ENCODE results near the gene MSN. TPM values are rescaled to one million over a fixed set of nuclear protein-coding genes. Genes with fewer than 3 reads are reported as not detected.

MSN gene
- total RNA-seq, 3 donors from 2014 or later (not counting 1 experiment from before 2014, with no cell fraction given) = 866 to 1,028 (median 919) TPM

DNA sequence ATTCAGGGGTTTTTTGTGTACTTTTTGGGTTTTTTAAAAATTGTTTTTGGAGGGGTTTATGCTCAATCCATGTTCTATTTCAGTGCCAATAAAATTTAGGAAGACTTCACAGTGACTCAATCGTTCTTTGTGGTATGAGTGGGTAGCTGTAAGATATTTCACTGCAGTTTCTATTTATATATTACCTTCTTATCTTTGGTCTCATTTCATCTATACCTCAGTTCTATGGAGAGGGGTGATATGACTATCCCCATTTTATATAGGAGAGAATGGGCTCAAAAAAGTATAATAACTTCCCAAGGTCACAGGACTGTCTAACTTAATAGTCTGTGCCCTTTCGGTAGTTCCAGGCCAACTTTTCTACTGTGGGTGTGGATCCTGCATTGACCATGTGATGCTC is 74.4 kb downstream of the MSN start:
- peaks cover 49% of the 10 kb centered on the region for H3K36me3 Mint-ChIP-seq
- ATAC-seq = no peak
- peak overlapping the region; percentile 73 to 86 for H3K27ac Mint-ChIP-seq
- no peaks in the 10 kb centered on the region for H3K4me1 ChIP-seq (ENCODE audit: control insufficient read depth, insufficient read depth, low read length)
- no peaks in the 10 kb centered on the region for H3K9me3 Mint-ChIP-seq
- no peak overlapping the region for H3K27ac ChIP-seq (ENCODE audit: low read length)
- TF ChIP-seq, protein P1, sequence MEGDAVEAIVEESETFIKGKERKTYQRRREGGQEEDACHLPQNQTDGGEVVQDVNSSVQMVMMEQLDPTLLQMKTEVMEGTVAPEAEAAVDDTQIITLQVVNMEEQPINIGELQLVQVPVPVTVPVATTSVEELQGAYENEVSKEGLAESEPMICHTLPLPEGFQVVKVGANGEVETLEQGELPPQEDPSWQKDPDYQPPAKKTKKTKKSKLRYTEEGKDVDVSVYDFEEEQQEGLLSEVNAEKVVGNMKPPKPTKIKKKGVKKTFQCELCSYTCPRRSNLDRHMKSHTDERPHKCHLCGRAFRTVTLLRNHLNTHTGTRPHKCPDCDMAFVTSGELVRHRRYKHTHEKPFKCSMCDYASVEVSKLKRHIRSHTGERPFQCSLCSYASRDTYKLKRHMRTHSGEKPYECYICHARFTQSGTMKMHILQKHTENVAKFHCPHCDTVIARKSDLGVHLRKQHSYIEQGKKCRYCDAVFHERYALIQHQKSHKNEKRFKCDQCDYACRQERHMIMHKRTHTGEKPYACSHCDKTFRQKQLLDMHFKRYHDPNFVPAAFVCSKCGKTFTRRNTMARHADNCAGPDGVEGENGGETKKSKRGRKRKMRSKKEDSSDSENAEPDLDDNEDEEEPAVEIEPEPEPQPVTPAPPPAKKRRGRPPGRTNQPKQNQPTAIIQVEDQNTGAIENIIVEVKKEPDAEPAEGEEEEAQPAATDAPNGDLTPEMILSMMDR (IDR thresholded peaks at IDR 0.05) = no peak
- no peak overlapping the region for H3K4me3 ChIP-seq (ENCODE audit: low read length)
- no peak overlapping the region for H3K4me3 Mint-ChIP-seq
- peaks cover 58% of the 10 kb centered on the region for H3K36me3 ChIP-seq (ENCODE audit: control insufficient read depth, insufficient read depth, low read length)
- WGBS (ENCODE audit: insufficient coverage) = no CpG with 5 or more reads among the region's 2 CpGs
- H3K27me3 ChIP-seq (ENCODE audit: control insufficient read depth, insufficient read depth, low read length) = no peaks in the 10 kb centered on the region
- no peaks in the 10 kb centered on the region for H3K9me3 ChIP-seq (ENCODE audit: control insufficient read depth, insufficient read depth, low read length)
- no peaks in the 10 kb centered on the region for H3K27me3 Mint-ChIP-seq (ENCODE audit: low read depth in 2 of 2)
- DNase-seq = no peak
- H3K4me1 Mint-ChIP-seq = peaks cover 45 to 52% of the 10 kb centered on the region in 2 donors
- intact Hi-C loops (cut with micrococcal nuclease) = no loop called here

DNA sequence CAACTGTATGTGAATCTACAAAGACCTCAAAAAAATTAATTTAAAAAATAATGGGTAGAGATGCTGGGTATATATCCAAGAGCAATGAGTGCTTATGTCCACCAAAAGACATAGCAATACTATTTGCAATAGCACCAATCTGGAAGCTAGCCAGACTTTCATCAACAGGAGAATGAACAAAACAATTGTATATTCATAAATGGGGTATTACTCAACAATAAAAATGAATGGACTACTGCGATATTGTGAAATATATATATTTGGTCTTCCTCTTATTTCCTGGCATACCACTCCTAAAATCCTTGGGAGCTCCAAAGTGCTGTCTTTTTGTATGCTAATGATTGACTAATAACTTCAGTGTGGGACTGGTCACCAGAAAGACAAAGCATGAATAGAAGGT is 77.5 kb downstream of the MSN start:
- H3K4me3 ChIP-seq (ENCODE audit: low read length) = no peak overlapping the region
- H3K36me3 Mint-ChIP-seq = peaks cover 20% of the 10 kb centered on the region
- no peak for DNase-seq
- H3K27ac Mint-ChIP-seq = peak overlapping the region; percentile 21 to 84
- H3K4me1 ChIP-seq (ENCODE audit: control insufficient read depth, insufficient read depth, low read length) = no peaks in the 10 kb centered on the region
- no peaks in the 10 kb centered on the region for H3K27me3 Mint-ChIP-seq (ENCODE audit: low read depth in 2 of 2)
- peaks cover 27% of the 10 kb centered on the region for H3K36me3 ChIP-seq (ENCODE audit: control insufficient read depth, insufficient read depth, low read length)
- H3K4me1 Mint-ChIP-seq = peaks cover 52 to 61% of the 10 kb centered on the region in 2 donors
- no peaks in the 10 kb centered on the region for H3K9me3 ChIP-seq (ENCODE audit: control insufficient read depth, insufficient read depth, low read length)
- no peaks in the 10 kb centered on the region for H3K27me3 ChIP-seq (ENCODE audit: control insufficient read depth, insufficient read depth, low read length)
- TF ChIP-seq, protein P1 (IDR thresholded peaks at IDR 0.05) = no peak
- WGBS (ENCODE audit: insufficient coverage) = no CpG with 5 or more reads among the region's 1 CpG
- intact Hi-C loops (cut with micrococcal nuclease) = no loop called here
- H3K27ac ChIP-seq (ENCODE audit: low read length) = no peak overlapping the region
- H3K4me3 Mint-ChIP-seq = no peak overlapping the region
- H3K9me3 Mint-ChIP-seq = no peaks in the 10 kb centered on the region
- no peak for ATAC-seq

- Histone ChIP-seq H3K4me1 (ENCODE audit: control insufficient read depth, insufficient read depth, low read length) (peaks cover 4% of the 10 kb centered on the region), H3K9me3 (ENCODE audit: control insufficient read depth, insufficient read depth, low read length) (no peaks in the 10 kb centered on the region), H3K36me3 (ENCODE audit: control insufficient read depth, insufficient read depth, low read length) (peaks cover 23% of the 10 kb centered on the region), H3K4me3 (ENCODE audit: low read length) (no peak overlapping the region), H3K27ac (ENCODE audit: low read length) (peak overlapping the region; percentile 25), H3K27me3 (ENCODE audit: control insufficient read depth, insufficient read depth, low read length) (no peaks in the 10 kb centered on the region)
- Mint-ChIP-seq H3K4me3 (peak overlapping the region; percentile 1), H3K27me3 (ENCODE audit: low read depth in 2 of 2) (no peaks in the 10 kb centered on the region), H3K36me3 (peaks cover 15% of the 10 kb centered on the region), H3K27ac (peak overlapping the region; percentile 21 to 84), H3K4me1 (peaks cover 51 to 63% of the 10 kb centered on the region in 2 donors), H3K9me3 (no peaks in the 10 kb centered on the region)
- peak in 2 of 3 donors; percentile 58 to 60 for ATAC-seq
- peak in 1 of 2 donors; percentile 42 for DNase-seq
- WGBS (ENCODE audit: insufficient coverage) = 53% methylated on average over 3 of the region's 6 CpGs
- intact Hi-C loops (cut with micrococcal nuclease) = no loop called here
- TF ChIP-seq, protein P1 (IDR thresholded peaks at IDR 0.05) = no peak
Observed at GRCh38 chrX:65745427-65745826, 78.0 kb downstream of the MSN start.

- no peaks in the 10 kb centered on the region for H3K27me3 ChIP-seq (ENCODE audit: control insufficient read depth, insufficient read depth, low read length)
- H3K9me3 ChIP-seq (ENCODE audit: control insufficient read depth, insufficient read depth, low read length) = no peaks in the 10 kb centered on the region
- peaks cover 10% of the 10 kb centered on the region for H3K36me3 Mint-ChIP-seq
- H3K4me3 ChIP-seq (ENCODE audit: low read length) = no peak overlapping the region
- no peak overlapping the region for H3K4me3 Mint-ChIP-seq
- peaks cover 51 to 63% of the 10 kb centered on the region in 2 donors for H3K4me1 Mint-ChIP-seq
- intact Hi-C loops (cut with micrococcal nuclease) = no loop called here
- H3K27me3 Mint-ChIP-seq (ENCODE audit: low read depth in 2 of 2) = no peaks in the 10 kb centered on the region
- H3K9me3 Mint-ChIP-seq = no peaks in the 10 kb centered on the region
- peak overlapping the region; percentile 21 to 84 for H3K27ac Mint-ChIP-seq
- peaks cover 9% of the 10 kb centered on the region for H3K4me1 ChIP-seq (ENCODE audit: control insufficient read depth, insufficient read depth, low read length)
- no peak for ATAC-seq
- TF ChIP-seq, protein P1 (IDR thresholded peaks at IDR 0.05) = no peak
- WGBS (ENCODE audit: insufficient coverage) = 74% methylated on average over 5 of the region's 5 CpGs
- no peak for DNase-seq
- peak overlapping the region; percentile 25 for H3K27ac ChIP-seq (ENCODE audit: low read length)
- H3K36me3 ChIP-seq (ENCODE audit: control insufficient read depth, insufficient read depth, low read length) = peaks cover 17% of the 10 kb centered on the region
Observed at GRCh38 chrX:65745992-65746391, 78.5 kb downstream of the MSN start.
